ENCODE measurements around the gene GATAD2A.
"Not testable (repeated sequence)": the region's sequence is repeated elsewhere in the genome, so short reads cannot be mapped to it uniquely, and the experiment has no call there.

GATAD2A gene

DNA sequence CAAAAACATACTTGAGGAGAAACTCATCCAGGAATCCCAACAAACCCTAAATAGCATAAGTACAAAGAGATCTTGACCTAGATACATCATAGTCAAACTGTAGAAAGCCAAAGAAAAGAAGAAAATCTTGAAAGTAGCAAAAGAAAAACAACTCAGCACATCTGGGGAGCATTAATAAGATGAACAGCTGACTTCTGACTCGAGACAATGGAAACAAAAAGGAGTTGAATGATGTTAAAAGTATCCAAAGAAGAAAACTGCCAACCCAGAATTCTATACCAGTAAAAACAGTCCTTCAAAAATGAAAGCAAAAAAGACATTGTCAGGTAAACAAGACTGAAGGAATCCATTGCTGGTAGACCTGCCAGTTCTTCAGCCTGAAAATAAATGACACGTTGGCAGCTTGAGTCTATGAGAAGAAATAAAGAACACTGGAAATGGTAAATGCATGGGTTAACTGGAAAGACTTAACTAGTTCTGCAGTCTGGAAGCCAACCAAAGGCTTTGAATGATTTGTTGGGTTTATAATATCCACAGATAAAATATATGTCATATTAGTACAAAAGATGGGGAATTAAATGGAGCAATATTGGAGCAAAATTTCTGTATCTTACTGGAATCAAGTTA lies 63.1 kb downstream of the GATAD2A start:
- no peak for DNase-seq

- DNase-seq = no peak
These were observed 65.1 kb downstream of the GATAD2A start for GRCh38 chr19:19470579-19470978.

- no peak for DNase-seq
These were observed 66.2 kb downstream of the GATAD2A start for GRCh38 chr19:19471682-19472081.

DNA sequence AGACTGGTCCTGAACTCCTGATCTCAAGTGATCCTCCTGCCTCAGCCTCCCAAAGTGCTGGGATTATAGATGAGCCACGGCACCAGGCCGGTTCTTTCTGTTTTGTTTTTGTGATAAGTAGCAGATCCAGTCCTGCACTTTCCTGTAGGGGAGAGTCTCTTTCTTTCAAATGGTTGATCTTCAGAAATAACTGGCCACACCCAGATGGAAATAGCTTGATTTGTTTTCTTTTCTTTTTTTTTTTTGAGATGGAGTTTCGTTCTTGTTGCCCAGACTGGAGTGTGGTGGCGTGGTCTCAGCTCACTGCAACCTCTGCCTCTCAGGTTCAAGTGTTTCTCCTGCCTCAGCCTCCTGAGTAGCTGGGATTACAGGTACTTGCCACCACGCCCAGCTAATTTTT lies 66.6 kb downstream of the GATAD2A start:
- not testable (repeated sequence) for DNase-seq

GRCh38 chr19:19475015-19475765 lies 69.7 kb downstream of the GATAD2A start:
- DNase-seq = no peak

DNA sequence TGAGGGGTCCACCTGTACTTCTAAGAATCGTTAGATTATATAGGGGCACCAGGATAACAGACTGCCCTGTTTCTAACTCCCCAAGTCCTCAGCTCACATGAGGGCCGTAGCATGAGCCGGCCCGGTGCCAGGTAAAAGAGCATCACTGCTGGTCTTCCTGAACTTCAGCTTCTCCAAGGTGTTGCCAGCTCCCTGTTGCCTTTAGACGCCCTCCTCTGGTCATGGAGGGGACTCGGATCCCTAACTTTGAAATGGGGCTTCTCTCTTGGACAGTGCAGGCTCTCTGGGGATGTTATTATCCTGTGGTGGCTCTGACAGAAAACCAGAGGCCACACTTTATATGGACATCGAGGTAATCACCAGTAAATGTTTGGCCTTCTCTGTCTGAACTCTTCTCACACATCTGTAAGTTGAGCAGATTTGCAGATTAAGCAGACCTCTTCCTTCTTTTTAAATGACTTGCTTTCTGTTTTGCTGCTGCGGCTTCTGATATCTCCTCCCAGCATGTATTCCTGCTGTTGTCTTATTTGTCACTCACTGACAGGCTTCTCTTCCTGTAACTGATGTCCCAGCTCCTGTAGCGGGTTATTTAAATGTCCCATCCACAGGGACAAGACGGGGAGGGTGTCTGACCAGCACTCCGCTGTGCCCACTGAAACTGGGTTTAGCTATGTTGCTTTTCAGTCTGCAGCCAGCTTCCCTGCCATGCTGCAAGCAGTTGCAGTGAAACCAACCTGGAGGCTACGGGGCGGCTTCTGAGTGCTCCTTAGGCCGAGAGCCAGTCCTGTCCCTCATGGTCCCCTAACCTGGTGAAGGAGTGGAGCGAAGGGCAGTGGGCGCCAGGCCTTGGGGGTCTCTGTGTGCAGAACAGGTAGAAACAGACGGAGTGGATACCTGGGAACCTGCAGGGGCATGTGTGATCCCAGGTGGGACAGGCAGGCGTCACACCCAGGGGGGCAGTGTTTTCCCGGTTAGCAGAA lies 70.7 kb downstream of the GATAD2A start:
- DNase-seq = no peak

DNA sequence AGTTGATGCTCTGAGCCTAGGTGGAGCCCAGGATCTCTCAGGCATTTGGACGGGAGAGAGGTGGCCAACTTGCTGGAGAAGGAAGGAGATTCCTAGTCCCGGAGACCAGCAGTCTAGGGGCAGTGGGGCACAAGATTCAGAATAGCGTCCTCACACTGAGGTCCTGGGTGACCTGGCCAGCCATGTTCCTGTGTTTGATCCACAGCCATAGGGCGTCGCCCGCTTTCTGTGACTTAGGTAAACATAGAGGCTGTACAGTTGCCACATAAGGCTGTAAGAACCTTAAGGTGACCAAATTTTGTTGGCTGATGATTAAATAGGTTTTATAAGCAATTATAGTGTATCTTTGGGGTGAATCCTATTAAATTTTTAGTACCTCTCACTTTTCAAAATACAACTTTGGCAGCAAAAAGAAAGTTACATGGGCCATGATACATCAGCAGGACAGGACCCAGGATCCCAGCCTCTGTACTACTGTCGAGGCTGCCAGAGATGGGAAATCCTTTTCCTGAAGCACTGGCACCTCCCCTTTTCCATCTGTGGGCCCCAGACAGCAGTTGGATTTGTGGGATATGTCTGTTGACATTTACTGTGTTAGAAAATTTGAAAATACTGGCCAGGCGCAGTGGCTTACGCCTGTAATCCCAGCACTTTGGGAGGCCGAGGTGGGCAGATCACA lies 72.4 kb downstream of the GATAD2A start:
- no peak for DNase-seq

- DNase-seq = no peak
These were observed 75.2 kb downstream of the GATAD2A start for GRCh38 chr19:19480688-19481087.

- no peak for DNase-seq
These were observed 77.5 kb downstream of the GATAD2A start for GRCh38 chr19:19482809-19483596.

- no peak for DNase-seq
These were observed 79.9 kb downstream of the GATAD2A start for GRCh38 chr19:19485161-19485997.

- DNase-seq = no peak
These were observed 80.5 kb downstream of the GATAD2A start for GRCh38 chr19:19485998-19486290.

- DNase-seq = no peak
These were observed 81.0 kb downstream of the GATAD2A start for GRCh38 chr19:19486343-19487076.

DNA sequence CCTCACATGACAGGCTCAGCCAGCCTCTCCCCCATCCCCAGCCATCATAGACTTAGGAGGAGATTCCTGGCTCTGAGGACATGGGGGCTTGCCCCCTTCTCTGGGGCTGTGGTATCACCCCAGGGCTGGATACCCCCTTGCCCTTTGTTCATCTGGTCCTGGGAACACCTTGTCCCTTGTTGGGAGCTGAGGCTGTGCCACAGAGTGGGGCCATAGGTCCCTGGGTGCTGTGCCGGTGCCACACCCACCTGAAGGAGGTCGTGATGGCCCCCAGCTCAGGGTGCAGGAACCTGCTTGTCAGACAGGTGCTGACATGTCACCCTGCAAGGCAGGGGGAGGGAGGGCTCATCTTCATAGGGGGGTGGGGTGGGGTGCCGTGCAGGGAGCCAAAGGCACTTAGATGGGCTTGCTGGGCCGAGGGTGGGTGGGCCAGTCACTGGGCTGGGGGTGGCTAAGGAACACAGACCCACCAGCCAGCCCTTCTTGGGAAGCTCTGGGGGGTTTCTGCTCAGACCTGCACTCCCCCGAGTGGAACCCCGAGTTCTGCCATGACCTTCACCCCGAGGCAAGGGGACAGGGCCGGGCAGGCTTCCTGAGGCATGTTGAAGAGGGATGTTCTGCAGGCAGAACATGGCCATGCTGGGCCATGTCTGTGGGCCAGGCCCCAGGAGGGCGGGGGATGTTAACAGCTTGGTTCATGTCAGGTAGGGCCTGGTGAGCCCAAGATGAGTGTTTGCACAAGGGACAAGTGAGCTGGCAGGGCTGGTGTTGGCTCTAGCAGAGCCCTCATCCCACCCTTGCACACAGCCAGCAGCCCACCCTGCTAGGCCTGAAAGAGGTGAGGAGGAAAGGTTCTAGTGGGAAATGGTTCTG lies 81.8 kb downstream of the GATAD2A start:
- no peak for DNase-seq

DNA sequence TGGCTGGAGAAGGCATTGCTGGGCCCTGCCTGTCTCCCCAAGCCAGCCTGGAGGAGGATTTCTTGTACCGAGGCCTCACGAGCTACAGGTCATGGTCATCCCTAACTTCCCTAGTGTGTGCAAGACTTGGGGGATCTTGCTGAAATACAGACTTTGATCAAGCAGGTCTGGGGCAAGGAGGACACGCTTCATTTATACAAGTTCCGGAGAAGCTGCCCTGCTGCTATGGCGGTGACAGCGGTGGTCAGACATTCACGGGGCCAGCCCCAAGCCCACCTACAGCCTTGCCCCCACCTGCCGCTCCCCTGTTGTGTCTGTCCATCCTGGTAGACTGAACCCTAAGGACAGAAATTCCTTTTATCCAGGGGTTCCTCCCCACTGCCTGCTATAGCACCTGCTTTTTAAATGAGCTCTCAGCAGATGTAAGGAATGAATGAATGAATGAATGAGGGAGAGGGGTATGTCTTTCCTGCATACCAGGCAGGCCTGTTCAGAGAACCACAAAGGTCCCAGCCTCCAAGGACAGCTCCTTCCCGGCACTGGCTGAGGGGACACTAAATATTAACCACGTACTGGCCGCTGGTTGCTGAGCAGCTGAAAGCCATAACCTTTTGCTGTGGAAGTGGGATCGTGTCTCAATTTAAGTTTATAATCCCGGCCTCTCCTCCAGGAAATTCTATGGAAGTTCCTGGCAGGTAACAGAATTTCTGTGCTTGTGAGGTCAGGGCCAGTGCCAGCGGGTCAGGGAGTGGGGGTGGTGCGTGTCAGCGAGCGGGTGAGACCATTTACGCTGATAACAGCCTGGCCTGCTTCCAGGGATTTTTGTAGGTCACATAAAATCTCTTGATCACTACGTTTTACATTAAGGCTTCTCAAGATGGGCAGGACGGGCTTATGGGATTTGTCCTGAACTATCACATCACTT lies 82.7 kb downstream of the GATAD2A start:
- no peak for DNase-seq

DNA sequence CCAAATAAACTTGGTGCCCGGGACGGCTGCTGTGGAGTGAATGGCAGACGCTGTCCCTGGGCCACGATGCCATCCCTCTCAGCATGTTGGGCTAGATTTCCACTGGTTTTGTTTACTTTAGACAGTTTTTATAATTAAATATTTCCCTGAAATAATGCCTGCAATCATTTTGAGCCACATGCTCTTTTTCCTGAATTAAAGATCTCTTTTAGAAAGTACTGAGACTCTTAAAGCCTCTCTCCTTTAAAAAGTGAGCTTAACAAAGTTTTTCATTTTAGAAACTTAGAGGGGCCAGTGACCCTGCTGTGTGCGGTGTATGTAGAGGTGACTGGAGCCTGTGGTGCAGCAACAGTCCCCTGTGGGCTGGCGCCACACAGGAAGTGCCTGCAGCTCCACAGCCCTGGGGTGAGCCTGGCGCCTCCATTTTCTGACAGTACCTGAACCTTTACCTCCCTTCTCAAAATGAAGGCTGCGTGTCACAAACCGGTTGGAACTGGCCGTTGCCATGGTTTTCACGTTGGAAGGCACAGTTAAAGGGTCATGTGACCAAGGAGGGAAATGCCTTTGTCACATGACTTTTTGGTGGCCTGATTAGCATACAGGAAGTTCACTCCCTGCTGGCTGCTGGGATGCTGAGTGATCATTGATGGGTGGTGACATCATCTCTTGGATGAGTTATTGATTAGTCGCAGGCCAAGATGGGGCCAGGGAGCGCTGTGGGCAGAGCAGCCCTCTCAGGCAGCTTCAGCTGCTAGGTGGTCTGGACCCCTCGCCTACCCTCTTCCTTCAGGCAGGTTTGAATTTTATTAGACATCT lies 83.6 kb downstream of the GATAD2A start:
- peak; percentile 94 for DNase-seq

DNA sequence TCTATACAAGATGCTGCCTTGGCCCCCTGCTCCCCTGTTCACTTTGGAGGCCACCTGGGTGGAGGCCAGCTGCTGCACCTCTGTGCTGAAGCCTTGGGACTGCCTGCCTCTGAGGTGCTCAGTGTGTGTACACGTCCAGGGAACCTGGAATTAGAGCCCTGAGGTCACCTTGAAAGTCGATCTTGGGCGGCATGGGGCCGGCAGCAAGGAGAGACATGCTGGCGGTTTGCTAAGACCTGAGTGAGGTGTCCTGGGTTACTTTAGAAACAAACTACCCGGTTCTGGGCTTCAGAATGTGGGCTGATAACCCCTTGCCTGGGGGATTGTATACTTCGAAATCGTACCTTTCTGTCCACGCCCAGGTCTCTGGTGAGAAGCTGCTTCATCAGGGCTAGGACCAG lies 84.3 kb downstream of the GATAD2A start:
- DNase-seq = no peak

DNA sequence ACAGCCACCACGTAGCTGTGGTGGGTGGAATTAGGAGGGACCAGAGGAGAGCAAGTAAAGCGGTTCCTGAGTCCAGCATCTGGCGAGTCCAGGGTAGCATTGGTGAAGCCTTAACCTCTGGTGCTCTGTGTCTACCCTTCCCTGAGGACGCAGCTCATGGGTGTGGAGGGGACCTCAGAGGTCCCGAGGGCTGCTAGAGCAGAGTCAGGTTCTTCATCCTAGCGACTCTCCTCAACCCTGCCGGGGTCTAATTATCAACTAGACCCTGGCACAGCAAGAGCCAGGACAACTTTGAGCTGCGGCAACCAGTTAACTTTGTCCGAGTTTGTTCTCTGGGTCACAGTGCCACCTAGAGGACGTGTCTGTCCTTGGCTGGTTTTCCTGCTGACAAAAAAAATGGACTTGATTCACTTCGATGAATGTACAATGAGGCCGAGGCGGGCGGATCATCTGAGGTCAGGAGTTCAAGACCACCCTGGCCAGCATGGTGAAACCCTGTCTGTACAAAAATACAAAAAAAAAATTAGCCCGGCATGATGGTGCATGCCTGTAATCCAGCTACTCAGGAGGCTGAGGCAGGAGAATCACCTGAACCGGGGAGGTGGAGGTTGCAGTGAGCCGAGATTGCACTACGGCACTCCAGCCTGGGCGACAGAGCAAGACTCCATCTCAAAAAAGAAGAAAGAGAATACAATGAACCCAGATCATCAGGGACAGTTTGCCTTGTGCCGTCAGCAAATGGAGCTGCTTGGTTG lies 84.9 kb downstream of the GATAD2A start:
- DNase-seq = peak; percentile 81

Data from CD4-positive, alpha-beta T cell treated with Interferon gamma for 1 hour (primary cell).